K562 (cell line): ENCODE results near the gene ATOH8.

Experiments
- NR3C1 ChIP-seq: sonication (generic); formaldehyde crosslinking; IDR thresholded peaks from 2 replicates; pipeline ENCODE4 v1.8.1; 2022; ENCODE audit warnings: missing genetic modification reagents
- POLR2A ChIP-seq: fragments of 450-650 bp; conservative IDR thresholded peaks from 2 replicates; pipeline ENCODE4 v1.6.1; 2016
- RCOR1 ChIP-seq, 2 experiments: IDR thresholded peaks; 2 replicates each; pipeline ENCODE4 v1.6.1; 2012; ENCODE audit warnings: low read depth in 2 of 2, low read length in 2 of 2, borderline replicate concordance in 1 of 2, improper control_type of control experiment in 1 of 2
- TAF1 ChIP-seq: IDR thresholded peaks from 2 replicates; pipeline ENCODE4 v1.6.1; 2011; ENCODE audit warnings: mild to moderate bottlenecking, low read length, moderate library complexity; ENCODE audit not compliant: insufficient read depth, control insufficient read depth, severe bottlenecking; ENCODE audit errors: extremely low read depth
- THAP7 ChIP-seq: fragments of 250-450 bp; sonication (Bioruptor Pico); IDR thresholded peaks from 2 replicates; pipeline ENCODE4 v1.5.0; 2021
- ZNF445 ChIP-seq: fragments of 250-450 bp; sonication (Bioruptor Pico); IDR thresholded peaks from 2 replicates; pipeline ENCODE4 v1.4.0; 2020; ENCODE audit warnings: low read depth, mild to moderate bottlenecking, moderate library complexity
- ZNF830 ChIP-seq: fragments of 250-450 bp; sonication (Bioruptor Pico); IDR thresholded peaks from 2 replicates; pipeline ENCODE4 v1.5.0; 2021; ENCODE audit warnings: mild to moderate bottlenecking

- TF ChIP-seq THAP7 (CRISPR knock-in tag) (no peak), ZNF830 (no peak), NR3C1 (CRISPR knock-in tag) (no peak), ZNF445 (CRISPR knock-in tag) (no peak), POLR2A (no peak), TAF1 (no peak), RCOR1 (IDR thresholded peaks at IDR 0.05; ENCODE audit: borderline replicate concordance in 1 of 2, low read depth in 2 of 2, low read length in 2 of 2) (no peak)
Measured at GRCh38 chr2:85803704-85804425, 50.1 kb downstream of the ATOH8 start.
